K562 (cell line): Measurements from ENCODE around the gene MRGPRF. TPM values are rescaled to one million over a fixed set of nuclear protein-coding genes. Genes with fewer than 3 reads are reported as not detected.

Source experiments
- ATAC-seq: fragments of 200-7000 bp; cut with Tn5 transposase; 3 replicates; pipeline ENCODE4 v1.9.1; 2020; ENCODE audit warnings: moderate library complexity
- BruUV-seq: library from RNA; stranded (reverse); fragments of 400-500 nt; replicated peaks from 2 replicates; lab custom pipeline; 2021; lab: Mats Ljungman, UMichigan
- CTCF ChIA-PET: fragments of 300-600 bp; formaldehyde crosslinking; extraction: SDS; loops from one replicate; lab custom pipeline; 2021; ENCODE audit warnings: low intra/inter-chr PET ratio; lab: Yijun Ruan, JAX
- POLR2A ChIA-PET: fragments of 300-600, 350-650 bp; sonication (Branson Sonifier 250); formaldehyde crosslinking; extraction: SDS; loops from one replicate; lab custom pipeline; 2021; ENCODE audit warnings: antibody characterized with exemption, inconsistent platforms; lab: Yijun Ruan, JAX
- DNase-seq, 4 experiments: peaks; one replicate each; pipeline versions ENCODE4 v3.0.0 to v3.0.0-alpha.2; 2011 to 2018; ENCODE audit warnings: low spot score in 3 of 4, mixed read lengths in 3 of 4; ENCODE audit errors: extremely low read depth in 1 of 4
- FAIRE-seq: peaks from 2 replicates; lab custom pipeline; 2011; peaks lifted over from hg19 to GRCh38; lab: Jason Lieb, UNC
- H2AFZ ChIP-seq: 2 replicates; pipeline ENCODE4 v1.6.0; 2011; ENCODE audit warnings: low read depth, low read length, control low read depth, inconsistent platforms
- H3K27ac ChIP-seq: fragments of 200-600 bp; 3 replicates; pipeline ENCODE4 v1.8.0; 2011; ENCODE audit warnings: low read depth, mild to moderate bottlenecking, control low read depth, inconsistent platforms, low read length, moderate library complexity, mixed read lengths; ENCODE audit errors: extremely low read depth
- H3K27me3 ChIP-seq, 2 experiments: fragments of 300-600 bp in 1 of 2; 2 replicates in 1 of 2; 3 replicates in 1 of 2; pipeline versions ENCODE4 v1.6.0 to v1.8.0; 2011; ENCODE audit warnings: inconsistent platforms in 2 of 2, low read length in 2 of 2, mild to moderate bottlenecking in 1 of 2, mixed read lengths in 1 of 2, moderate library complexity in 1 of 2; ENCODE audit not compliant: control insufficient read depth in 2 of 2, insufficient read depth in 2 of 2
- H3K36me3 ChIP-seq: fragments of 300-600 bp; 3 replicates; pipeline ENCODE4 v1.8.0; 2011; ENCODE audit warnings: mild to moderate bottlenecking, low read length, inconsistent platforms; ENCODE audit not compliant: control insufficient read depth, insufficient read depth
- H3K4me1 ChIP-seq, 2 experiments: fragments of 200-600 bp in 1 of 2; replicated peaks in 1 of 2; 2 replicates in 1 of 2; 3 replicates in 1 of 2; pipeline versions ENCODE4 v1.5.1 to v1.8.0; 2011; ENCODE audit warnings: inconsistent platforms in 2 of 2, low read length in 2 of 2, mild to moderate bottlenecking in 1 of 2, mixed read lengths in 1 of 2, moderate library complexity in 1 of 2; ENCODE audit not compliant: control insufficient read depth in 2 of 2, insufficient read depth in 2 of 2
- H3K4me2 ChIP-seq: 2 replicates; pipeline ENCODE4 v1.6.1; 2011; ENCODE audit warnings: low read length, control low read depth, inconsistent platforms, mixed read lengths; ENCODE audit not compliant: insufficient read depth
- H3K4me3 ChIP-seq: fragments of 200-600 bp; sonication (generic), shearing (Covaris generic); 2 replicates; pipeline ENCODE4 v1.5.1; 2016; ENCODE audit warnings: control low read depth, inconsistent platforms
- H3K79me2 ChIP-seq: fragments of 200-600 bp; 3 replicates; pipeline ENCODE4 v1.8.0; 2011; ENCODE audit warnings: low read length, inconsistent platforms; ENCODE audit not compliant: control insufficient read depth, insufficient read depth
- H3K9ac ChIP-seq, 2 experiments: 2 replicates each; pipeline versions ENCODE4 v1.6.0 to v1.6.1; 2011; ENCODE audit warnings: low read depth in 2 of 2, low read length in 2 of 2, control low read depth in 1 of 2, inconsistent platforms in 1 of 2, mild to moderate bottlenecking in 1 of 2, mixed read lengths in 1 of 2; ENCODE audit not compliant: insufficient read depth in 1 of 2
- H3K9me1 ChIP-seq: one replicate; pipeline ENCODE4 v1.6.0; 2011; ENCODE audit warnings: inconsistent platforms, mild to moderate bottlenecking, low read length, moderate library complexity; ENCODE audit not compliant: control insufficient read depth, insufficient read depth
- H3K9me3 ChIP-seq: replicated peaks from 2 replicates; pipeline ENCODE4 v1.5.1; 2011; ENCODE audit warnings: low read depth, low read length, inconsistent platforms; ENCODE audit not compliant: control insufficient read depth, insufficient read depth
- H4K20me1 ChIP-seq: replicated peaks from 2 replicates; pipeline ENCODE4 v1.6.1; 2011; ENCODE audit warnings: low read length, inconsistent platforms, mixed read lengths; ENCODE audit not compliant: control insufficient read depth, insufficient read depth
- RBFOX2 ChIP-seq: fragments of 200-400 bp; formaldehyde crosslinking; IDR thresholded peaks from 2 replicates; pipeline ENCODE4 v1.6.1; 2017; ENCODE audit warnings: low read depth, mild to moderate bottlenecking, low read length, moderate library complexity
- WGBS: fragments of 100-300 bp; shearing (Covaris generic); methylation state at CpG from one replicate; pipeline ENCODE4 v1.1.6; 2016; ENCODE audit warnings: low coverage, mixed read lengths; ENCODE audit not compliant: insufficient coverage; ENCODE audit errors: missing lambda C conversion rate; 5-methylcytosine and 5-hydroxymethylcytosine counted together
- in situ Hi-C: fragments of 300-500 bp; cut with MboI; formaldehyde crosslinking; loops from 4 replicates; pipeline ENCODE4 v1.15.0; 2018; ENCODE audit warnings: inconsistent platforms, mixed read lengths
- intact Hi-C: fragments of 100-400 bp; cut with micrococcal nuclease; formaldehyde crosslinking; loops from 2 replicates; pipeline ENCODE4 v1.14.2; 2022
- polyA plus RNA-seq, 8 experiments: library from polyadenylated mRNA; depleted of rRNA in 4 of 8; stranded (reverse) in 5 of 8; unstranded in 3 of 8; fragments of >200 nt; fragmentation: Nextera tagmentation in 2 of 8; fragmentation: Illumina TruSeq in 1 of 8; extraction: Ambion mirVana in 2 of 8; extraction: Trizol in 1 of 8; gene quantifications; 2 replicates each; pipeline versions ENCODE4 v1.2.1 to v1.2.3, GENCODE V29; 2011 to 2014; ENCODE audit warnings: inconsistent platforms in 1 of 8, missing spikeins in 1 of 8
- total RNA-seq, 7 experiments: library from RNA; depleted of rRNA in 6 of 7; stranded (reverse); fragments of >200 nt in 6 of 7; fragmentation: Illumina TruSeq in 2 of 7; extraction: Trizol in 2 of 7; gene quantifications; 2 replicates each; pipeline versions ENCODE4 v1.2.1 to v1.2.3, GENCODE V29; 2011 to 2021; ENCODE audit warnings: low replicate concordance in 1 of 7
- TF ChIP-seq, protein P1 (sequence below): sonication (generic); IDR thresholded peaks from 2 replicates; pipeline ENCODE4 v1.6.1; 2016

Gene MRGPRF
- total and polyA plus RNA-seq, 9 of the 15 experiments (the other 6 are each of a cell fraction or from before 2014, with no cell fraction given), result not detected

DNA sequence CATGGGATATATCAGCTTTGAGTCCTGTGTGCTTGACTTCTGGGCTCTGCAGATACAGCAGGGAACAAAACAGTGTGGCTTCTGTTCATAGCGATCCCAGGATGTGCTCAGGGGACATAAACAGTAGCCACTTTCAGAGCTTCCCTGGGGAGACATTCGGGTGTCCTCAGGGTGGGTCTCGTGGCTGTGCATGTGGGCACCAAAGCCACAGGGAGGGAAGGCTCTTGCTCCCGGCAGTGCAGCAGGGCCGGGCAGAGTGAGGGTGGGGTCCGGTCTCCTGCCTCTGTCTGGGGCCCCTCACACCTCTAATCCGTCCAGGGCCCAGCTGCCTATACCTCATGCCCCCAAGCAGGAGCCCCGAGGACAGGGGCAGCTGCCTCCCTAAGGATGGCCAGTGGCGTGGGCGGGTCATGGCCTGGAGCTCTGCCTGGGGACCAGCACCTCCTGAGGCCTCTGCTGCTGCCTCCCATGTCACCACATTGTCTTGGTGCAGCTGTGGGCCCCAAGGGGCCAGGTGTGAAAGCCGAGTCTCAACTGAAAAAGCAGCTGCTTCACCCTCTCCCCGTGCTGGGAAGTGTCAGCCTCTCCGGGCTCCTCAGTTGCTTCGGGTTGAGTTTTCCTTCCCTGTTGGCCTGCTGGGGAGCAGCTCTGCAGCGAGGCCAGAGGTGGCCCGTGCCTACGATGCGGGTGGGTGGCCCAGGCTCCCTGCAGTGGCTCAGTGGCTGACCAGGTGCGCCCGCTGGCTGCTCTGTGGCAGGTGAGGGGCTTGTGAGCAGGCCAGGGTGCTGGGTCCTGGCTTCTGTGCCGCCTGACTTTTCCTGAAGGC lies 39.5 kb upstream of the MRGPRF start:
- Histone ChIP-seq H3K9ac (no peak overlapping the region; a peak in 1 of 4 replicates), H3K27me3 (no peaks in the 10 kb centered on the region), H3K9me3 (no peaks in the 10 kb centered on the region), H3K4me2 (no peak overlapping the region), H3K36me3 (no peaks in the 10 kb centered on the region; the same call in 2 of the 3 replicates), H3K79me2 (peaks cover 12% of the 10 kb centered on the region), H2AFZ (no peak overlapping the region), H3K27ac (no peak overlapping the region), H3K4me1 (peaks cover 7 to 39% of the 10 kb centered on the region in 2 experiments; a peak in 4 of 5 replicates), H3K4me3 (no peak overlapping the region), H3K9me1 (no peaks in the 10 kb centered on the region), H4K20me1 (peaks cover 8% of the 10 kb centered on the region; the same call in 1 of the 2 replicates)
- POLR2A ChIA-PET, result interaction anchor here (0.5 to 1.1 kb wide), 4 partner anchors 14 to 895 kb away, joined by 3 read pairs; no protein-coding TSS in a partner anchor
- BruUV-seq, result no TSS peak
- ATAC-seq (no peak), FAIRE-seq (no peak), DNase-seq (no peak)
- in situ Hi-C loops (no loop called here), intact Hi-C loops (no loop called here)
- CTCF ChIA-PET, result no interaction called here
- WGBS, result 66% methylated on average over 17 of the region's 21 CpGs
- 0 out of 2 replicates have a peak, but pooled peaks have one; percentile 14 for TF ChIP-seq RBFOX2
- TF ChIP-seq, protein P1, sequence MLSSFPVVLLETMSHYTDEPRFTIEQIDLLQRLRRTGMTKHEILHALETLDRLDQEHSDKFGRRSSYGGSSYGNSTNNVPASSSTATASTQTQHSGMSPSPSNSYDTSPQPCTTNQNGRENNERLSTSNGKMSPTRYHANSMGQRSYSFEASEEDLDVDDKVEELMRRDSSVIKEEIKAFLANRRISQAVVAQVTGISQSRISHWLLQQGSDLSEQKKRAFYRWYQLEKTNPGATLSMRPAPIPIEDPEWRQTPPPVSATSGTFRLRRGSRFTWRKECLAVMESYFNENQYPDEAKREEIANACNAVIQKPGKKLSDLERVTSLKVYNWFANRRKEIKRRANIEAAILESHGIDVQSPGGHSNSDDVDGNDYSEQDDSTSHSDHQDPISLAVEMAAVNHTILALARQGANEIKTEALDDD, result no peak
